Type B pancreatic cell (in vitro differentiated cells): ENCODE data around the gene PTPA. TPM values are rescaled to one million over a fixed set of nuclear protein-coding genes. Genes with fewer than 3 reads are reported as not detected.

ENCODE experiments used
- DNase-seq: peaks from one replicate; pipeline ENCODE4 v3.0.0; 2021; ENCODE audit warnings: mixed read lengths; ENCODE audit not compliant: unreplicated experiment; ENCODE audit errors: extremely low spot score
- H3K27ac Mint-ChIP-seq: 2 replicates; pipeline ENCODE4 v1.8.0; 2021; ENCODE audit warnings: mild to moderate bottlenecking, mixed read lengths
- H3K27me3 Mint-ChIP-seq: 2 replicates; pipeline ENCODE4 v1.8.0; 2021; ENCODE audit warnings: mixed read lengths
- H3K36me3 Mint-ChIP-seq: 2 replicates; pipeline ENCODE4 v1.8.0; 2021; ENCODE audit warnings: mixed read lengths
- H3K4me1 Mint-ChIP-seq: one replicate; pipeline ENCODE4 v1.8.0; 2021; ENCODE audit warnings: mixed read lengths; ENCODE audit not compliant: unreplicated experiment
- H3K4me3 Mint-ChIP-seq: 2 replicates; pipeline ENCODE4 v1.8.0; 2021; ENCODE audit warnings: mild to moderate bottlenecking, mixed read lengths
- H3K9me3 Mint-ChIP-seq: 2 replicates; pipeline ENCODE4 v1.8.0; 2021; ENCODE audit warnings: mixed read lengths
- CTCF ChIP-seq: fragments of 200-600 bp; sonication (generic); conservative IDR thresholded peaks from 2 replicates; pipeline ENCODE4 v1.5.0; 2021; ENCODE audit warnings: antibody characterized with exemption, mild to moderate bottlenecking
- total RNA-seq: library from RNA; stranded (reverse); gene quantifications from 2 replicates; pipeline ENCODE4 v1.2.1, GENCODE V29; 2021; ENCODE audit warnings: low replicate concordance

The PTPA gene
- total RNA-seq, 1 donor from 2014 or later = 102 TPM

- Mint-ChIP-seq H3K27ac (no peak overlapping the region), H3K9me3 (no peaks in the 10 kb centered on the region), H3K4me1 (no peaks in the 10 kb centered on the region), H3K4me3 (no peak overlapping the region), H3K27me3 (no peaks in the 10 kb centered on the region), H3K36me3 (peaks cover 5% of the 10 kb centered on the region)
- DNase-seq = no peak
- no peak for TF ChIP-seq CTCF
Observed at GRCh38 chr9:129069862-129070641, 41.2 kb upstream of the PTPA start.

GRCh38 chr9:129070696-129071525 is 40.3 kb upstream of the PTPA start:
- no peaks in the 10 kb centered on the region for H3K4me1 Mint-ChIP-seq
- no peak for DNase-seq
- H3K9me3 Mint-ChIP-seq = no peaks in the 10 kb centered on the region
- no peak overlapping the region for H3K27ac Mint-ChIP-seq
- TF ChIP-seq CTCF = no peak
- no peak overlapping the region for H3K4me3 Mint-ChIP-seq
- H3K36me3 Mint-ChIP-seq = peaks cover under 1% of the 10 kb centered on the region
- H3K27me3 Mint-ChIP-seq = no peaks in the 10 kb centered on the region

GRCh38 chr9:129071526-129072126 is 39.6 kb upstream of the PTPA start:
- no peak for TF ChIP-seq CTCF
- H3K36me3 Mint-ChIP-seq = no peaks in the 10 kb centered on the region
- no peak overlapping the region for H3K4me3 Mint-ChIP-seq
- no peak overlapping the region for H3K27ac Mint-ChIP-seq
- H3K27me3 Mint-ChIP-seq = no peaks in the 10 kb centered on the region
- no peak for DNase-seq
- H3K9me3 Mint-ChIP-seq = no peaks in the 10 kb centered on the region
- H3K4me1 Mint-ChIP-seq = no peaks in the 10 kb centered on the region

GRCh38 chr9:129072171-129072570 is 39.0 kb upstream of the PTPA start:
- Mint-ChIP-seq H3K27me3 (no peaks in the 10 kb centered on the region), H3K27ac (no peak overlapping the region), H3K4me1 (no peaks in the 10 kb centered on the region), H3K9me3 (no peaks in the 10 kb centered on the region), H3K4me3 (no peak overlapping the region), H3K36me3 (no peaks in the 10 kb centered on the region)
- no peak for DNase-seq
- TF ChIP-seq CTCF = no peak

- DNase-seq = no peak
- H3K27ac Mint-ChIP-seq = no peak overlapping the region
- peaks cover 1% of the 10 kb centered on the region for H3K4me1 Mint-ChIP-seq
- H3K36me3 Mint-ChIP-seq = no peaks in the 10 kb centered on the region
- H3K4me3 Mint-ChIP-seq = no peak overlapping the region
- no peaks in the 10 kb centered on the region for H3K9me3 Mint-ChIP-seq
- TF ChIP-seq CTCF = no peak
- no peaks in the 10 kb centered on the region for H3K27me3 Mint-ChIP-seq
Observed at GRCh38 chr9:129073404-129073803, 37.8 kb upstream of the PTPA start.
